IPS-18a (cell line): ENCODE measurements around the gene ACER1.

Source experiments
- H3K27ac ChIP-seq: one replicate; pipeline ENCODE4 v1.5.1; 2013; ENCODE audit warnings: low read length
- H3K27me3 ChIP-seq: one replicate; pipeline ENCODE4 v1.6.1; 2013; ENCODE audit warnings: mild to moderate bottlenecking, low read length; ENCODE audit not compliant: control insufficient read depth, insufficient read depth
- H3K36me3 ChIP-seq: one replicate; pipeline ENCODE4 v1.6.1; 2013; ENCODE audit warnings: low read depth, low read length; ENCODE audit not compliant: control insufficient read depth
- H3K4me1 ChIP-seq: one replicate; pipeline ENCODE4 v1.6.1; 2013; ENCODE audit warnings: low read depth, low read length; ENCODE audit not compliant: control insufficient read depth
- H3K4me3 ChIP-seq: one replicate; pipeline ENCODE4 v1.5.1; 2013; ENCODE audit warnings: low read length
- H3K9ac ChIP-seq: one replicate; pipeline ENCODE4 v1.6.1; 2013; ENCODE audit warnings: mild to moderate bottlenecking, low read length, moderate library complexity
- H3K9me3 ChIP-seq: one replicate; pipeline ENCODE4 v1.6.1; 2013; ENCODE audit warnings: low read depth, low read length; ENCODE audit not compliant: control insufficient read depth

Gene ACER1

DNA sequence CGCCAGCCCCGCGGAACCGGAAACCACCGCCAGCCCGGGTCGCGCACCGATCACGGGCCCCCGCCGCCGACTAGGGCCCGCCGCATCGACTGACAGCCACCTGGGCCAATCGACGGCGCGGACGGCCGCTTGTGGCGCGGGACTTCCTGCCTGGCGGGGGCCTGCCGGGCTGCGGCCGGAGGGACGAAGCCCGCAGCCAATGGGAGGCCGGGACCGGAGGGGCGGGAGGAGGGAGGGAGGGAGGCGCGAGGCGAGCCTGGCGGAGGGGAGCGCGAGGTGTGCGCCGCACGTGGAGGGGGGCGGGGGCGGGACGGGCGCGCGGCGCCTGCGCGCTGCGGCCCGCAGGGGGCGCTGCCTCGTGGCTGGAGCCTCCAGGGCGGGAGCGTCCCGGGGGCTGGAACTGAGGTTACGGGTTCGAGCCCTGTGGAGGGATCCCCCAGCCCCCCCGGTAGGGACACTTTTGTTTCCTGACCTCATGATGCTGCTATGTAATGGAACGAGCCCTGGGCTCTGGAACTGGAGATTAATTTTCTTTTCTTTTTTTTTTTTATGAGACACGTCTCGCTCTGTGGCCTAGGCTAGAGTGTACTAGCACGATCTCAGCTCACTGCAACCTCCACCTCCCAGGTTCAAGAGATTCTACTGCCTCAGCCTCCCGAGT lies 53.4 kb downstream of the ACER1 start, which contains the start of gene MLLT1:
TSS of gene MLLT1 (minus strand) at position 45 of the 661 bp plus-strand sequence. CDS start 191 bp downstream, outside the sequence.
- H3K9ac ChIP-seq, result peak within 1 kb of the TSS; percentile 69
- peaks cover 6% of the 10 kb centered on the region for H3K4me1 ChIP-seq
- H3K36me3 ChIP-seq, result no peaks in the 10 kb centered on the region
- H3K27me3 ChIP-seq, result no peaks in the 10 kb centered on the region
- no peaks in the 10 kb centered on the region for H3K9me3 ChIP-seq
- H3K27ac ChIP-seq, result no peak within 1 kb of the TSS
- H3K4me3 ChIP-seq, result peak within 1 kb of the TSS; percentile 81

GRCh38 chr19:6279620-6279930 lies 53.8 kb downstream of the ACER1 start:
- Histone ChIP-seq H3K9me3 (no peaks in the 10 kb centered on the region), H3K36me3 (no peaks in the 10 kb centered on the region), H3K27me3 (no peaks in the 10 kb centered on the region), H3K27ac (no peak overlapping the region), H3K9ac (peak overlapping the region; percentile 69), H3K4me3 (peak overlapping the region; percentile 81), H3K4me1 (peaks cover 11% of the 10 kb centered on the region)

- Histone ChIP-seq H3K36me3 (no peaks in the 10 kb centered on the region), H3K4me3 (peak overlapping the region; percentile 81), H3K4me1 (peaks cover 17% of the 10 kb centered on the region), H3K27me3 (no peaks in the 10 kb centered on the region), H3K9me3 (no peaks in the 10 kb centered on the region), H3K9ac (peak overlapping the region; percentile 69), H3K27ac (no peak overlapping the region)
Measured at GRCh38 chr19:6278740-6279619, 54.4 kb downstream of the ACER1 start.

- H3K9me3 ChIP-seq, result no peaks in the 10 kb centered on the region
- no peak overlapping the region for H3K27ac ChIP-seq
- peaks cover 26% of the 10 kb centered on the region for H3K4me1 ChIP-seq
- H3K4me3 ChIP-seq, result no peak overlapping the region
- H3K36me3 ChIP-seq, result no peaks in the 10 kb centered on the region
- H3K27me3 ChIP-seq, result no peaks in the 10 kb centered on the region
- H3K9ac ChIP-seq, result no peak overlapping the region
Measured at GRCh38 chr19:6278051-6278450, 55.4 kb downstream of the ACER1 start.

DNA sequence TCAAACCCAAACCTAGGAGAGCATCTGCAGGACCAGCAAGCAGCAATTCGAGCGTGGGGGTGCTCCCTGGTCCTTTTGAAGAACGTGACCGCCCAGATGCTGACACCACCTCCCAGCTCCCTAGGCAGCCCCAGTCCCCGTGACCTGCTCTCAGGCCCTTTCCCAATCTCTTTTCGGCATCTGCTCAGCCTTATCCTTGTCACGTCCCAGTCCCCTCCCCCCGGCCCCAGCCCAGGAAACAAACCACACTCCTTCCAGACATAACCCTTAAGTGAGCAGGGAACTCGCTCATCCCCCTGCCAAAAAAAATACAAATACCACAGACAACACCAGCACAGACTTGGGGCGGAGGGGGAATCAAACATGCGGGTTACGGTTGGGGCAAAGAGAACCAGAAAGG lies 57.0 kb downstream of the ACER1 start:
- peaks cover 41% of the 10 kb centered on the region for H3K4me1 ChIP-seq

DNA sequence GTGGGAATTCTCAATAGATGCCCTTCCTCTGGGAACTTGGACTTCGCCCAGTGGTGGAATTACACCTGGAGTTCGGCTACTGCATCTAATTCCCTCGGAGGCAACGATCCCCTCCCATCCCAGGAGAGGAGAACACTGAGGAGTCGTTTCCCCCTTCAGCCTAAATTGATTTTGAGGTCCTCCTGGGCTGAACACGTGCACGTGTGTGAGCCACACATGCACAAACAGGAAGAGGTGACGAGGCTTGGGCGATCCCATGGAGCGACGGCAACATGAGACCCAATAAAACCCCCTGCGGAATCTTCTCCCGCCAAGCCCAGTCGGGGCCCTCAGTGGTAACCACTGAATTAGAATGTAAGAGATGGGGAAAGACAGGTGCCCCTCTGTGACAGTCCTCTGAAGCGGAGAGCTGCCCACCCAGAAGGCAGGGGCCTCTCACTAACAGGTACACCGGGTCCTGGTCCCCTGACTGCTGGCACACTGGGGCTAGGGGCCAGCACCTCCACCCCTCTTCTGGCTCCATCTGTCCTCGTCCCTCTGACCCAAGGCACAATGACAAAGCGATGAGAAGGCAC lies 58.2 kb downstream of the ACER1 start:
- H3K4me3 ChIP-seq, result no peak overlapping the region
- H3K27ac ChIP-seq, result no peak overlapping the region
- H3K4me1 ChIP-seq, result peaks cover 43% of the 10 kb centered on the region
- no peak overlapping the region for H3K9ac ChIP-seq
- H3K9me3 ChIP-seq, result no peaks in the 10 kb centered on the region
- H3K36me3 ChIP-seq, result no peaks in the 10 kb centered on the region
- H3K27me3 ChIP-seq, result no peaks in the 10 kb centered on the region

More for the DNA sequence above, 57.0 kb downstream of the ACER1 start:
- Histone ChIP-seq H3K36me3 (no peaks in the 10 kb centered on the region), H3K27me3 (no peaks in the 10 kb centered on the region), H3K9me3 (no peaks in the 10 kb centered on the region), H3K4me3 (no peak overlapping the region), H3K9ac (no peak overlapping the region), H3K27ac (no peak overlapping the region)

DNA sequence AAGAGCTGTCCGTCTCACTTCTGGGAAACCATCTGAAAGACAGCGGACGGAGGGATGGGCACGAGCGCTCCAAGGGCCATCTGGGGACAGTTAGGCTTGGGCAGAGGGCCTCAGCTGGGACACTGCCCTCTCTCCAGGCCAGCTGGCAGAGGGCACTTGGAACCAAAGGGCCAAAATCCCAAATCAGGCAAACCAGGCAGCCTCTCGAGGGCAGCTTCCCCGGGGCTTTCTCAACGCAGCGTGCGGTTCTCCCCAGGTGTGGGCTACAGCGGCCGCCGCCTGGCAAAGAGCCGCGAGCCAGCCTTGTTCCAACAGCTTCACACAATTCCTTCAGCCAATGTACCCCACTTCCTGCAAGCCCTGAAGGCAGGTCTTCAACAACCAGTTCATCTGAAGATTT lies 58.7 kb downstream of the ACER1 start:
- Histone ChIP-seq H3K27me3 (no peaks in the 10 kb centered on the region), H3K9me3 (no peaks in the 10 kb centered on the region), H3K4me1 (peaks cover 43% of the 10 kb centered on the region), H3K4me3 (no peak overlapping the region), H3K27ac (no peak overlapping the region), H3K36me3 (peaks cover 4% of the 10 kb centered on the region), H3K9ac (no peak overlapping the region)

DNA sequence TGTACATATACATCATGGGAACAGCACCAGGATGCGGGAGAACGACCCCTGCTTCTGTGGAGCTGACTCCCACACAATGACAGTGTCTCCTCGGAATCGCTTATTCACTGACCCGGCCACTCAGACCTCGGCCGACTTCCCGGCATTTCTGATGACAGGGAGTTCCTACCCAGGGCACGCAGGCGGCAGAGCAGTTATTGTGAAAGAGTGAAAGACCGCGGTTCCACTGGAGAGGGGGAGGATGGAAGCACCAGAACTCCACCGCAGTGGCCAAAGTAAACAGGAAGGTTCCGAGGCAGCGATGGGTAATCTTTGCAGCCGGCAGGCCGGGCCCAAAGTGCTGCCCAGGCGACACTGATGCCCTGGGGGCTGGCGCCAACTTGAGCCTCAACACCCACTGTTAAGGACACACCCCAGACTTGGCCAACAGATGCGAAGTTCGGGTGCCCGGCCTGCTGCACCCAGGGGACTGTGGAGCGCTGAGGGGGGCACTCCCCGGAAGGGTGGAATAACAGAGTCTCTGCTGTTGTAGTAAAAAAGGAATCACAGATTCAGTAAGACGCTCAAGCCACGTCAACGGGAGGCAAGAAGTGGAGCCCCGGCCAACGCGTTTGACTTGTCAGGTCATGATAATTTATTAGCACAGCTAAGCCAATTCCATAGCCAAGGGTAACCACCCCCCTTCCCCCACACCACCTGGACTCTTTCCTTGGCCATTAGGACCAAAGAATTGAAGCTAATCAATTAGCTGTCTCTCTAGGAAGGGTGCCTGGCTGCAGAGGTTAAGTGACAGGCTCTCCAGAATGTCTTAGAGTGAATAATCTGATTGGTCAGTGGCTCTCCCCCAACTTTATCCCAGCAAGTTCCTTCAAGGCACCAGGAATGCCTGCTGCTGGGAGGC lies 59.5 kb downstream of the ACER1 start:
- H3K4me3 ChIP-seq, result no peak overlapping the region

DNA sequence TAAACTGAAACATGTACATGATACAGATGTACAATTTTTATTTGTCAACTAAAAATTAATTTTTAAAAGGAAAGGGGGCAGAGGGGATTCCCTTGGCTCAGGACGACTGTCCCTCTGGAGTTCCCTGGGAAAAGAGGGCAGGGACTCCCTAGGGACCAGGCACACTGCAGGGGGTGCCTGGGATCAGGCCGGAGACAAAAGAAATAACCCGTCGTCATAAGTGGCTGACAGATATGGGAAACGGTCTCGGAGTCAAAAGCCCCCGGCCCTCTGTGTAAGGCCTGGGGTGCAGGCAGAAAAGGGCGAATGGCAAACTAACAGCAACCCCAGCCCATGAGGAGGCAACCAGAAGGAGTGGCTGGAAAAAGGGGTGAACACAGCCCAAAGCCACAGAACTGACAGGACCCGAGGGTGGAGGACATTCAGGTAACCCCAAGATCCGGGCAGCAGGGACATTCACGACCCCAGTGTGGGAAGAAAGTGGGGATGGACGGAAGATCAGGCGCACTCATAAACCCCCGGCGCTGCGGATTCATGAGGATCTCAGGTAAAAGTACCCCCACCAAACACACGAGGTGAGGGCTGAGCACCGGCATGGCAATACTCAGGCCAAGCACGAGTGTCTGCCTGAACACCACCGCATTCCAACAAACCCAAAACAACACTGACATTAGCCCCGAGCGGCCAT lies 60.4 kb downstream of the ACER1 start:
- H3K27ac ChIP-seq, result no peak overlapping the region
- peaks cover 18% of the 10 kb centered on the region for H3K36me3 ChIP-seq
- H3K4me3 ChIP-seq, result no peak overlapping the region
- H3K4me1 ChIP-seq, result peaks cover 40% of the 10 kb centered on the region
- no peak overlapping the region for H3K9ac ChIP-seq
- H3K9me3 ChIP-seq, result no peaks in the 10 kb centered on the region
- no peaks in the 10 kb centered on the region for H3K27me3 ChIP-seq

More for the DNA sequence above, 59.5 kb downstream of the ACER1 start:
- no peak overlapping the region for H3K9ac ChIP-seq
- no peaks in the 10 kb centered on the region for H3K27me3 ChIP-seq
- H3K36me3 ChIP-seq, result peaks cover 10% of the 10 kb centered on the region
- H3K9me3 ChIP-seq, result no peaks in the 10 kb centered on the region
- H3K27ac ChIP-seq, result no peak overlapping the region
- peaks cover 43% of the 10 kb centered on the region for H3K4me1 ChIP-seq

- Histone ChIP-seq H3K9ac (no peak overlapping the region), H3K27me3 (no peaks in the 10 kb centered on the region), H3K4me3 (no peak overlapping the region), H3K9me3 (no peaks in the 10 kb centered on the region), H3K27ac (no peak overlapping the region), H3K36me3 (peaks cover 24% of the 10 kb centered on the region), H3K4me1 (peaks cover 38% of the 10 kb centered on the region)
Measured at GRCh38 chr19:6272411-6272791, 61.0 kb downstream of the ACER1 start.
